Right lobe of liver (tissue), 6 donors: ENCODE results near the gene PTPRK. TPM values are rescaled to one million over a fixed set of nuclear protein-coding genes. Genes with fewer than 3 reads are reported as not detected.

Experiments
- ATAC-seq, 4 donors: fragments of 200-7000 bp; cut with Tn5 transposase; one replicate each; pipeline ENCODE4 v1.9.1; 2020; ENCODE audit warnings: mild to moderate bottlenecking in 4 of 4, moderate library complexity in 4 of 4
- DNase-seq, 3 donors: peaks; one replicate each; pipeline ENCODE4 v3.0.0-alpha.2; 2020
- H3K27ac ChIP-seq, 3 donors: fragments of 200-600 bp; one replicate each; pipeline ENCODE4 v1.8.0; 2022
- H3K27me3 ChIP-seq, 2 donors: fragments of 200-600 bp; one replicate each; pipeline ENCODE4 v1.8.0; 2022
- H3K36me3 ChIP-seq, 4 donors: fragments of 200-600 bp; sonication (generic) in 1 of 4; one replicate each; pipeline versions ENCODE4 v1.5.1 to v1.8.0; 2017 to 2022; ENCODE audit warnings: control low read depth in 1 of 4
- H3K4me1 ChIP-seq, 4 donors: fragments of 200-600 bp; sonication (generic) in 1 of 4; one replicate each; pipeline versions ENCODE4 v1.5.1 to v1.8.0; 2017 to 2022; ENCODE audit warnings: control low read depth in 1 of 4
- H3K4me3 ChIP-seq, 3 donors: fragments of 200-600 bp; one replicate each; pipeline ENCODE4 v1.8.0; 2022
- H3K9me3 ChIP-seq, 4 donors: fragments of 200-600 bp; sonication (generic) in 1 of 4; one replicate each; pipeline versions ENCODE4 v1.5.1 to v1.8.0; 2017 to 2022; ENCODE audit warnings: control low read depth in 1 of 4
- POLR2A ChIP-seq: fragments of 450-650 bp; IDR thresholded peaks from one replicate; pipeline ENCODE4 v1.6.1; 2017; ENCODE audit warnings: antibody characterized with exemption, mild to moderate bottlenecking
- WGBS: methylation state at CpG from one replicate; pipeline ENCODE4 v1.1.6; 2018; ENCODE audit warnings: low coverage, low lambda C conversion rate; ENCODE audit not compliant: insufficient coverage; ENCODE audit errors: missing lambda C conversion rate; 5-methylcytosine and 5-hydroxymethylcytosine counted together
- intact Hi-C, 2 donors: fragments of 100-400 bp; cut with DNase I; formaldehyde crosslinking; loops; one replicate each; pipeline versions ENCODE4 v1.11.2 to v1.14.1; 2022
- total RNA-seq, 6 experiments: library from RNA; depleted of rRNA in 2 of 6; stranded (reverse); fragments of >200 nt in 2 of 6; fragmentation: NEBNext Ultra II Directional in 3 of 6; extraction: Animal tissue kit (Norgen Biotek cat#: 25700) in 3 of 6; gene quantifications; one replicate each; pipeline versions ENCODE4 v1.1.0 to v1.2.4, GENCODE V29; 2016 to 2023
- TF ChIP-seq, protein P1 (sequence below), 4 donors: fragments of 200-600 bp in 3 of 4; fragments of 450-650 bp in 1 of 4; IDR thresholded peaks; one replicate each; pipeline versions ENCODE4 v1.5.1 to v1.8.0; 2016 to 2022; ENCODE audit warnings: antibody characterized with exemption in 4 of 4, mild to moderate bottlenecking in 2 of 4
- donor health status: DM: no; HTN: yes; CAD: no.
- donor health status: DM: no; HTN: no; CAD: no.
- donor health status: DM: no; HTN: no; CAD: no.
- donor health status: DM: no; HTN: yes; CAD: no.
- donor health status: DM: no; HTN: yes; CAD: no.

The PTPRK gene
- total RNA-seq, 6 experiments from 2014 or later: 27.7 to 54.5 (median 35.7) TPM

DNA sequence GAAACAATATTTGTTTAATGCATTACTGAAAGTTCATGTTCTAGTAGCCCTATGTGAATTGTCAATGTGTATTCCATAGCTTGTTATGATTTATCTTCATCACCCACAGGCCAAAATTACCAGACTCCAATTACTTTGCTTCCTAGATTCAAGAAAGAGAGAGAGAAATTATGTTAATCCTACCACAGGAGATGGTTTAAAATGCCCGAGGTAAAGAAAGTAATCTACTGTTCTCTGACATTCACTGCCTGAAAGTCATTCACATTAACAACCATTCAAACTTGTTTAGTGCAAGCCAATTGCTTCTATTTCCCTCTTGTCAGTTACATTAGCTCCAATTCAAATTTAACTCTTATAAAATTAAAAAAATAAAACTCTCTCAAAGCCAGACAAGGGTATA lies 359.1 kb downstream of the PTPRK start:
- no peaks in the 10 kb centered on the region for H3K4me1 ChIP-seq
- ATAC-seq (no peak), DNase-seq (no peak)
- H3K4me3 ChIP-seq: no peak overlapping the region
- no peaks in the 10 kb centered on the region for H3K9me3 ChIP-seq
- TF ChIP-seq POLR2A: no peak
- TF ChIP-seq, protein P1, sequence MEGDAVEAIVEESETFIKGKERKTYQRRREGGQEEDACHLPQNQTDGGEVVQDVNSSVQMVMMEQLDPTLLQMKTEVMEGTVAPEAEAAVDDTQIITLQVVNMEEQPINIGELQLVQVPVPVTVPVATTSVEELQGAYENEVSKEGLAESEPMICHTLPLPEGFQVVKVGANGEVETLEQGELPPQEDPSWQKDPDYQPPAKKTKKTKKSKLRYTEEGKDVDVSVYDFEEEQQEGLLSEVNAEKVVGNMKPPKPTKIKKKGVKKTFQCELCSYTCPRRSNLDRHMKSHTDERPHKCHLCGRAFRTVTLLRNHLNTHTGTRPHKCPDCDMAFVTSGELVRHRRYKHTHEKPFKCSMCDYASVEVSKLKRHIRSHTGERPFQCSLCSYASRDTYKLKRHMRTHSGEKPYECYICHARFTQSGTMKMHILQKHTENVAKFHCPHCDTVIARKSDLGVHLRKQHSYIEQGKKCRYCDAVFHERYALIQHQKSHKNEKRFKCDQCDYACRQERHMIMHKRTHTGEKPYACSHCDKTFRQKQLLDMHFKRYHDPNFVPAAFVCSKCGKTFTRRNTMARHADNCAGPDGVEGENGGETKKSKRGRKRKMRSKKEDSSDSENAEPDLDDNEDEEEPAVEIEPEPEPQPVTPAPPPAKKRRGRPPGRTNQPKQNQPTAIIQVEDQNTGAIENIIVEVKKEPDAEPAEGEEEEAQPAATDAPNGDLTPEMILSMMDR (IDR thresholded peaks at IDR 0.05): no peak
- H3K27me3 ChIP-seq: no peaks in the 10 kb centered on the region
- 60% methylated on average over 1 of the region's 1 CpG for WGBS
- intact Hi-C loops: no loop called here
- H3K36me3 ChIP-seq: no peaks in the 10 kb centered on the region
- H3K27ac ChIP-seq: no peak overlapping the region

DNA sequence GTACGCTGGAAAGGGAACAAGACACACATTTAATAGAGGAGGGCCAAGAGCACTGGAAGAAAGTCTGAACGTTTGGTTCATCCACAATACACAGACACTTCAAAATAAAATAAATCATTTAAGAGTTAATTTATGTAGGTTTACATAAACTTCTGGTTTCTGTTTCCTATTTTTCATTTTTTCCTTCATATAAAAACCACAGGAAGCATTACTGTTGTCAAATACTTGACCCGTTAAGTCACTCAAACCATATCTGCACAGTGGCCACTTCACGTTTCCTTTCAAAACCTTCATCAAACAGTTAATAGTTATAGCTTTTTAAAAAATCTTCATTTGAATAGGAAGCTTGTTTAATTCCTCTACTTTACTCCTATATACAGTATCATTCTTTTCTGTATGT lies 361.9 kb downstream of the PTPRK start:
- Histone ChIP-seq H3K27me3 (no peaks in the 10 kb centered on the region), H3K36me3 (no peaks in the 10 kb centered on the region), H3K27ac (no peak overlapping the region), H3K9me3 (no peaks in the 10 kb centered on the region), H3K4me1 (no peaks in the 10 kb centered on the region), H3K4me3 (no peak overlapping the region)
- 68% methylated on average over 4 of the region's 4 CpGs for WGBS
- intact Hi-C loops: no loop called here
- TF ChIP-seq, protein P1 (IDR thresholded peaks at IDR 0.05): no peak
- TF ChIP-seq POLR2A: no peak
- no peak for DNase-seq
- no peak for ATAC-seq

DNA sequence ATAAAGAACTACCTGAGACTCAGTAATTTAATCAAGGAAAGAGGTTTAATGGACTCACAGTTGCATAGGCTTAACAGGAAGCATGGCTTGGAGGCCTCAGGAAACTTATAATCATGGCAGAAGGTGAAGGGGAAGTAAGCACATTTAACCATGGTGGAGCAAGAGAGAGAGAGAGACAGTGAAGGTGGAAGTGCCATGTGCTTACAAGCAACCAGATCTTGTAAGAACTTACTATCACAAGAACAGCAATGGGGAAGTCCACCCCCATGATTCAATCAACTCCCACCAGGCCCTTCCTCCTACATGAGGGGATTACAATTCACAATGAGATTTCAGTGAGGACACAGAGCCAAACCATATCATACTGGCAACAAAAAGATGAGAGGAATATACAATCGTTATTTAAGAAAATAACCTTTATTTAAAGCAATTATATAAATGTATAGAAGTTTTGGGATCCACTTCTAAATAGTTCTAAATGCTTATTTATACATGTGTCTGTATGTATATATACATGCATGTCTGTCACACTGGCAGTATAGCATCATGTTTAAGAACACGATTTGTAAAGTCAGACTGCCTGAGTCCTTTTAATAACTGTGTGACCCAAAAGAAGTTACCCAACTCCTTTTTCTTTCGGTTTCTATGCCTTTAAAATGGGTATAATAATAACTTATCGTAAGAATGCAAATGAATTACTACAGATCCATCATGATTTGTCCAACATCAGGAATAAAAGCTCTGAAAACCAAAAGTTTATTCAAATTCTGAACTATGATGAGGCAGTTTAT lies 363.9 kb downstream of the PTPRK start:
- Histone ChIP-seq H3K27ac (no peak overlapping the region), H3K27me3 (no peaks in the 10 kb centered on the region), H3K4me1 (no peaks in the 10 kb centered on the region), H3K9me3 (no peaks in the 10 kb centered on the region), H3K4me3 (no peak overlapping the region), H3K36me3 (no peaks in the 10 kb centered on the region)
- WGBS: 94% methylated on average over 4 of the region's 4 CpGs
- no peak for TF ChIP-seq POLR2A
- TF ChIP-seq, protein P1 (IDR thresholded peaks at IDR 0.05): no peak
- DNase-seq (no peak), ATAC-seq (no peak)
- intact Hi-C loops: no loop called here

DNA sequence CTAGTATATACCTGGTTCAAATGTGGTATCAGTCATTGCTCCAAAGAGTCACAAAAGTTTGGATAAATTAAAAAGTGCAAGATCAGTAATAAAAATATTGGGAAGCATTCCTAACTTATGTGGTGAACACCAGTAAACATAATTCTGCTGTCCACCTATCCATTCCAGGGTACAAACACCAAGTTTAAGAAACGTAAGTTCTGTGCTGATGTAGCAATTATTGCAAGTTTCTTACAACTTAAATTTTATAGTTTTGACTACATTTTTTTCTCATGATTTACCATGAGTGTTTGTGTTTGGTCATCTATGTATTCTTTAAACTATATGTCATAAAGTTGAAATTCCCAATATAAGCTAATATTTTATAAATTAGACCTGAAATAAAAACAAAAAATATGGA lies 364.6 kb downstream of the PTPRK start:
- H3K4me3 ChIP-seq: no peak overlapping the region
- TF ChIP-seq POLR2A: no peak
- TF ChIP-seq, protein P1 (IDR thresholded peaks at IDR 0.05): no peak
- no peaks in the 10 kb centered on the region for H3K9me3 ChIP-seq
- intact Hi-C loops: no loop called here
- no peak for DNase-seq
- H3K27ac ChIP-seq: no peak overlapping the region
- WGBS: 77% methylated on average over 1 of the region's 1 CpG
- H3K27me3 ChIP-seq: no peaks in the 10 kb centered on the region
- no peaks in the 10 kb centered on the region for H3K36me3 ChIP-seq
- no peak for ATAC-seq
- H3K4me1 ChIP-seq: no peaks in the 10 kb centered on the region
